CD8-positive, alpha-beta memory T cell (primary cell): ENCODE results near the gene PHYKPL. TPM values are rescaled to one million over a fixed set of nuclear protein-coding genes. Genes with fewer than 3 reads are reported as not detected.

Experiments
- CTCF ChIA-PET: fragments of 350-600 bp; sonication (Branson Sonifier 250); formaldehyde crosslinking; loops from one replicate; lab custom pipeline; 2021; ENCODE audit warnings: antibody characterized with exemption; lab: Charles Lee
- POLR2A ChIA-PET: fragments of 350-600 bp; sonication (Branson Sonifier 250); formaldehyde crosslinking; loops from one replicate; lab custom pipeline; 2021; ENCODE audit warnings: antibody characterized with exemption; lab: Charles Lee
- DNase-seq, 5 donors: peaks; one replicate each; pipeline versions ENCODE4 v3.0.0 to v3.0.0-alpha.2; 2020 to 2022; ENCODE audit warnings: mixed read lengths in 1 of 5
- H3K27ac ChIP-seq: one replicate; pipeline ENCODE4 v1.7.0; 2013; ENCODE audit warnings: low read depth, mild to moderate bottlenecking, low read length, moderate library complexity
- H3K27me3 ChIP-seq: 2 replicates; pipeline ENCODE4 v1.7.0; 2013; ENCODE audit warnings: low read length, mild to moderate bottlenecking; ENCODE audit not compliant: insufficient read depth, poor library complexity, severe bottlenecking
- H3K36me3 ChIP-seq: 2 replicates; pipeline ENCODE4 v1.7.0; 2013; ENCODE audit warnings: mild to moderate bottlenecking, low read length, moderate library complexity; ENCODE audit not compliant: insufficient read depth
- H3K4me1 ChIP-seq: 2 replicates; pipeline ENCODE4 v1.7.0; 2013; ENCODE audit warnings: mild to moderate bottlenecking, low read length, moderate library complexity; ENCODE audit not compliant: insufficient read depth
- H3K4me3 ChIP-seq: 2 replicates; pipeline ENCODE4 v1.7.0; 2013; ENCODE audit warnings: mild to moderate bottlenecking, low read length
- H3K9me3 ChIP-seq: 2 replicates; pipeline ENCODE4 v1.7.0; 2013; ENCODE audit warnings: mild to moderate bottlenecking, low read length
- H3K27ac Mint-ChIP-seq, 8 donors: one replicate each; pipeline ENCODE4 v1.8.0; 2020 to 2021; ENCODE audit warnings: mixed read lengths in 8 of 8, mild to moderate bottlenecking in 6 of 8, inconsistent platforms in 3 of 8, moderate library complexity in 3 of 8
- H3K27me3 Mint-ChIP-seq, 2 donors: one replicate each; pipeline ENCODE4 v1.8.0; 2020 to 2021; ENCODE audit warnings: mixed read lengths in 2 of 2, mild to moderate bottlenecking in 1 of 2, moderate library complexity in 1 of 2
- H3K36me3 Mint-ChIP-seq, 3 donors: one replicate each; pipeline ENCODE4 v1.8.0; 2020 to 2021; ENCODE audit warnings: mixed read lengths in 3 of 3, inconsistent platforms in 1 of 3, mild to moderate bottlenecking in 1 of 3
- H3K4me1 Mint-ChIP-seq, 3 donors: one replicate each; pipeline ENCODE4 v1.8.0; 2020 to 2021; ENCODE audit warnings: mixed read lengths in 3 of 3, inconsistent platforms in 1 of 3, mild to moderate bottlenecking in 1 of 3
- H3K4me3 Mint-ChIP-seq, 7 donors: one replicate each; pipeline ENCODE4 v1.8.0; 2020 to 2021; ENCODE audit warnings: mixed read lengths in 7 of 7, mild to moderate bottlenecking in 6 of 7, moderate library complexity in 4 of 7, inconsistent platforms in 2 of 7
- H3K9me3 Mint-ChIP-seq, 5 donors: one replicate each; pipeline ENCODE4 v1.8.0; 2020 to 2022; ENCODE audit warnings: mixed read lengths in 5 of 5, mild to moderate bottlenecking in 3 of 5, moderate library complexity in 2 of 5, inconsistent platforms in 1 of 5
- polyA plus RNA-seq: library from polyadenylated mRNA; unstranded; fragments of 300-500 nt; fragmentation: Illumina TruSeq; gene quantifications from one replicate; pipeline ENCODE4 v1.2.3, GENCODE V29; 2021
- total RNA-seq, 2 experiments: library from RNA; stranded (reverse); gene quantifications; one replicate each; pipeline ENCODE4 v1.2.3, GENCODE V29; 2021

PHYKPL gene
- total and polyA plus RNA-seq, 3 experiments from 2014 or later = 41.6 to 61.1 (median 57.8) TPM

DNA sequence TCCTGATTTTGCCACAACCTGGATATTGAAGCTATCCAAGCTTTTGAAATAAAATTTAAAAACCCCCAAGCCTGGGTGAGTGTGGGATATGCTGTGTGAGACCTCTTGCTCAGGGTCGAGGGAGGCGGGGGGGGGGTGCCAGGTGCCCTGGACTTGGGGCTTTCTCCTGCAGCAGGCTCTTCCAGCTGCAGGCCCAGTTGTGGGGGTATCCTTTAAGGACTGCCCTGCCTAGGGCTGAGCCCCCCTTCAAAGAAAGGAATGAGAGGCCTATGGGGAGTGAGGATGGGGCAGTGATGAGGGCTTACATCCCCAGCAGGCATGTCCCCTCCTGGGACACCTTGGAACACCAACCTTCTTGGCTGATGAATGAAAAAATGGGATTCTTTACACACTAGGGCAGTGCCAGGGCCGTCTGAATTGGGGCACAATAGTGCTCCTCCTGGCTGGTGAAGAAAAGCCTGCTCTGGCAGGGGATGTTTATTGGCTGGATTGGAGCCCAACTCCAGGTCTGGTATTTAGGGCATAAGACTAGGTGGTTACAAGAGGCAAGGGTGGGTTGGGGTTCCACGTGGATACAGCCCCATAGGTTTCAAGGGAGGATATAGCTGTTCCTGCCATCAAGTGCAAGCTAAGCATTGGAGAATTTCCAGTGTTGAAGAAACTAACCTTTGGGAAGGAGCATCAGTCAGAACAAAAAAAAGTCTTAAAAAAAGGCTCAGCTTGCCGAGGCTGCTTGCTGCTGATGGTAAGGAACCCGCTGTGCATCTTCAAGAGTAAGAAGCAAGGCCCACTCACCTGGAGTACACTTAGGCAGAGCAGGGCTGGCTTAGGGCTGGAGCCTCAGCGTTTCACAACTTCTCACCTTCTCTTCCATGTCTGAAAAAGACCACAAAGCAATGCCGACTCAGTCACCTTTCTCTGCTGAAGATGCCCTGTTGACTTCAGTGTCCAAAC, 21.2 kb downstream of the PHYKPL start:
- Histone ChIP-seq H3K4me3 (no peak overlapping the region), H3K36me3 (peaks cover 81% of the 10 kb centered on the region), H3K27ac (no peak overlapping the region), H3K27me3 (no peaks in the 10 kb centered on the region), H3K9me3 (no peaks in the 10 kb centered on the region), H3K4me1 (peaks cover 21% of the 10 kb centered on the region)
- H3K27ac Mint-ChIP-seq = peak overlapping the region; percentile 29 to 89 (median 49)
- POLR2A ChIA-PET = no interaction called here
- no peaks in the 10 kb centered on the region for H3K27me3 Mint-ChIP-seq
- no peak for DNase-seq
- peak overlapping the region in 1 of 7 donors; percentile 38 for H3K4me3 Mint-ChIP-seq
- peaks cover 31 to 68% (median 45%) of the 10 kb centered on the region in 3 donors for H3K4me1 Mint-ChIP-seq
- peaks cover 8 to 99% (median 13%) of the 10 kb centered on the region in 3 donors for H3K36me3 Mint-ChIP-seq
- CTCF ChIA-PET = interaction anchor here (0.6 kb wide), 1 partner anchor 113 kb away, joined by 3 read pairs; no protein-coding TSS in a partner anchor
- H3K9me3 Mint-ChIP-seq = no peaks in the 10 kb centered on the region

- POLR2A ChIA-PET = no interaction called here
- peak overlapping the region in 1 of 7 donors; percentile 31 for H3K4me3 Mint-ChIP-seq
- DNase-seq = no peak
- H3K9me3 ChIP-seq = no peaks in the 10 kb centered on the region
- H3K36me3 ChIP-seq = peaks cover 76% of the 10 kb centered on the region
- no peak overlapping the region for H3K4me3 ChIP-seq
- no peak overlapping the region for H3K27ac ChIP-seq
- H3K9me3 Mint-ChIP-seq = no peaks in the 10 kb centered on the region
- H3K4me1 ChIP-seq = peaks cover 28% of the 10 kb centered on the region
- no peaks in the 10 kb centered on the region for H3K27me3 Mint-ChIP-seq
- H3K27ac Mint-ChIP-seq = peak overlapping the region in 1 of 8 donors; percentile 36
- peaks cover 6 to 100% (median 10%) of the 10 kb centered on the region in 3 donors for H3K36me3 Mint-ChIP-seq
- H3K4me1 Mint-ChIP-seq = peaks cover 33 to 70% (median 45%) of the 10 kb centered on the region in 3 donors
- H3K27me3 ChIP-seq = no peaks in the 10 kb centered on the region
- CTCF ChIA-PET = no interaction called here
Measured at GRCh38 chr5:178210686-178211085, 21.9 kb downstream of the PHYKPL start.

GRCh38 chr5:178210073-178210535, 22.5 kb downstream of the PHYKPL start:
- Histone ChIP-seq H3K36me3 (peaks cover 76% of the 10 kb centered on the region), H3K4me1 (peaks cover 32% of the 10 kb centered on the region), H3K4me3 (no peak overlapping the region), H3K9me3 (no peaks in the 10 kb centered on the region), H3K27me3 (no peaks in the 10 kb centered on the region), H3K27ac (no peak overlapping the region)
- H3K4me3 Mint-ChIP-seq = peak overlapping the region in 1 of 7 donors; percentile 34
- peak overlapping the region in 3 of 8 donors; percentile 29 to 76 (median 36) for H3K27ac Mint-ChIP-seq
- no peaks in the 10 kb centered on the region for H3K9me3 Mint-ChIP-seq
- peaks cover 6 to 96% (median 10%) of the 10 kb centered on the region in 3 donors for H3K36me3 Mint-ChIP-seq
- DNase-seq = no peak
- POLR2A ChIA-PET = no interaction called here
- H3K27me3 Mint-ChIP-seq = no peaks in the 10 kb centered on the region
- peaks cover 33 to 73% (median 45%) of the 10 kb centered on the region in 3 donors for H3K4me1 Mint-ChIP-seq
- CTCF ChIA-PET = no interaction called here

- H3K36me3 ChIP-seq = peaks cover 71% of the 10 kb centered on the region
- no peak overlapping the region for H3K27ac ChIP-seq
- Mint-ChIP-seq H3K27ac (peak overlapping the region in 4 of 8 donors; percentile 21 to 94 (median 50)), H3K9me3 (no peaks in the 10 kb centered on the region), H3K4me3 (peak overlapping the region in 1 of 7 donors; percentile 45), H3K27me3 (no peaks in the 10 kb centered on the region), H3K36me3 (peaks cover 6 to 90% (median 10%) of the 10 kb centered on the region in 3 donors), H3K4me1 (peaks cover 33 to 69% (median 45%) of the 10 kb centered on the region in 3 donors)
- no peak for DNase-seq
- H3K27me3 ChIP-seq = no peaks in the 10 kb centered on the region
- H3K4me3 ChIP-seq = no peak overlapping the region
- peaks cover 32% of the 10 kb centered on the region for H3K4me1 ChIP-seq
- no peaks in the 10 kb centered on the region for H3K9me3 ChIP-seq
- ChIA-PET POLR2A (no interaction called here), CTCF (no interaction called here)
Measured at GRCh38 chr5:178209334-178210072, 23.1 kb downstream of the PHYKPL start.

GRCh38 chr5:178208540-178209227, 23.9 kb downstream of the PHYKPL start:
- Mint-ChIP-seq H3K27me3 (peaks cover 0 to 2% of the 10 kb centered on the region in 2 donors), H3K27ac (peak overlapping the region in 3 of 8 donors; percentile 26 to 94 (median 70)), H3K4me1 (peaks cover 31 to 67% (median 41%) of the 10 kb centered on the region in 3 donors), H3K9me3 (peaks cover 0 to 2% (median 0%) of the 10 kb centered on the region in 5 donors), H3K36me3 (peaks cover 6 to 86% (median 7%) of the 10 kb centered on the region in 3 donors), H3K4me3 (peak overlapping the region in 1 of 7 donors; percentile 32)
- POLR2A ChIA-PET = no interaction called here
- Histone ChIP-seq H3K9me3 (no peaks in the 10 kb centered on the region), H3K27me3 (no peaks in the 10 kb centered on the region), H3K4me1 (peaks cover 32% of the 10 kb centered on the region), H3K4me3 (no peak overlapping the region), H3K36me3 (peaks cover 67% of the 10 kb centered on the region), H3K27ac (no peak overlapping the region)
- DNase-seq = no peak
- CTCF ChIA-PET = no interaction called here

DNA sequence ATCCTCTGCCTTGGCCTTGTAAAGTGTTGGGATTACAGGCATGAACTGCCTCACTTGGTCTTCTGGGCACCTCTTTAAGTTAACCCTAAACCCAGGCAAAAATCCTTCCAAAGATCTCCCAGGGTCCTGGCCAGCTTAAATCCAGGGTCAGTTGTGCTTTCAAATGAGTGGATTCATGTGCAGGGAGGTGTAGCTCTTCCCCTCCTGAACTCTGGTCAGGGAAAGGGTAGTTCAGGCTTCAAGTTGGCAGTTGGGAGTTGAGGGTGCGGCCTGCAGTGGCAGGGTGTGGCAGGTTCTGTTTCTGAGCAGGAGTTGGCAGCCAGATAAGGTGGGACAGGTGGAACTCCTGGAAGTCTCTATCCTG, 24.7 kb downstream of the PHYKPL start:
- Mint-ChIP-seq H3K9me3 (peaks cover 0 to 2% (median 0%) of the 10 kb centered on the region in 5 donors), H3K4me1 (peaks cover 29 to 59% (median 38%) of the 10 kb centered on the region in 3 donors), H3K4me3 (peak overlapping the region in 4 of 7 donors; percentile 11 to 89 (median 35)), H3K27me3 (peaks cover 0 to 2% of the 10 kb centered on the region in 2 donors), H3K36me3 (peaks cover 6 to 78% (median 7%) of the 10 kb centered on the region in 3 donors), H3K27ac (peak overlapping the region; percentile 61 to 94 (median 82))
- peak overlapping the region; percentile 25 for H3K27ac ChIP-seq
- H3K9me3 ChIP-seq = no peaks in the 10 kb centered on the region
- H3K27me3 ChIP-seq = no peaks in the 10 kb centered on the region
- peaks cover 61% of the 10 kb centered on the region for H3K36me3 ChIP-seq
- ChIA-PET POLR2A (no interaction called here), CTCF (interaction anchor here (1.2 kb wide), 1 partner anchor 87 kb away, joined by 3 read pairs; no protein-coding TSS in a partner anchor)
- no peak for DNase-seq
- peaks cover 32% of the 10 kb centered on the region for H3K4me1 ChIP-seq
- H3K4me3 ChIP-seq = no peak overlapping the region

DNA sequence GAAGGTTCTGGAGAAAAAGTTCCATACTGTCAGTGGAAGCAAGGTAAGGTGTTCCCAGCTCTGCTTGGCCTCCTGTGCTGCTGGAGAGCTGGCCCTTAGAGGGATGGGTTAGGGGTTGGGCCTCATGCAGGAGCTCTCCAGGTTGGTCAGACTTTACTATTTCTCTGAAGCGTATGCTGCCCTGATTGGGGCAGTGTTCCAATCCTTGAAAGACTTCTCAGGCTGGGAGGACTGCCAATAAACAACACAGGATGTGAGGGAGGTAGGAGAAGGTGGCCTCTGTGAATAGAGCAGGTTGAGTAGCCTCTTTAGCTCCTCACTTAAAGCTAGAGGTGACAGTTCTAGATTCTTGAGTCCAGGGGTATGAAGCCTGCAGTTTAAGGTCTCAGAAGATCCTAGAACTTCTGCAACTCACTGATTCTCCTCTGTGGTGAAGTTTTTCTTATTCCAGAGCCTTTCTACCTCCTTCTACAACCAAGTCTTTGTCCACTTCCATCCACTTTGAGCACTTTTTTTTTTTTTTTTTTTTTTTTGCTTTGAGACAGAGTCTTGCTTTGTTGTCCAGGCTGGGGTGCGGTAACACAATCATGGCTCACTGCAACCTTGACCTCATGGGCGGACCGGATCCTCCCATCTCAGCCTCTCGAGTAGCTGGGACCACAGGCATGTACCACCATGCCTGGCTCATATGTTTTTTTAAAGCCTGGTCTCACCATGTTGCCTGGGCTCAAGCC, 25.3 kb downstream of the PHYKPL start:
- peak overlapping the region; percentile 32 to 95 (median 86) for H3K27ac Mint-ChIP-seq
- H3K27me3 Mint-ChIP-seq = peaks cover 0 to 2% of the 10 kb centered on the region in 2 donors
- H3K27ac ChIP-seq = peak overlapping the region; percentile 25
- peaks cover 56% of the 10 kb centered on the region for H3K36me3 ChIP-seq
- peak overlapping the region in 6 of 7 donors; percentile 15 to 89 (median 42) for H3K4me3 Mint-ChIP-seq
- CTCF ChIA-PET = interaction anchor here (0.7 to 1.2 kb wide), 3 partner anchors 12 to 674 kb away, joined by 3 read pairs; no protein-coding TSS in a partner anchor
- H3K36me3 Mint-ChIP-seq = peaks cover 6 to 72% (median 7%) of the 10 kb centered on the region in 3 donors
- no peaks in the 10 kb centered on the region for H3K27me3 ChIP-seq
- POLR2A ChIA-PET = no interaction called here
- no peak for DNase-seq
- peaks cover 29 to 59% (median 38%) of the 10 kb centered on the region in 3 donors for H3K4me1 Mint-ChIP-seq
- H3K4me3 ChIP-seq = no peak overlapping the region
- H3K9me3 ChIP-seq = no peaks in the 10 kb centered on the region
- H3K9me3 Mint-ChIP-seq = peaks cover 0 to 2% (median 0%) of the 10 kb centered on the region in 5 donors
- peaks cover 32% of the 10 kb centered on the region for H3K4me1 ChIP-seq
